NCI-H460 (cell line): ENCODE measurements around the gene ERICH3. TPM values are rescaled to one million over a fixed set of nuclear protein-coding genes. Genes with fewer than 3 reads are reported as not detected.
"Not testable (repeated sequence)": the region's sequence is repeated elsewhere in the genome, so short reads cannot be mapped to it uniquely, and the experiment has no call there.

Experiments
- DNase-seq: peaks from one replicate; pipeline ENCODE4 v3.0.0-alpha.2; 2016; ENCODE audit warnings: low read depth; ENCODE audit errors: extremely low read depth
- total RNA-seq: library from RNA; depleted of rRNA; stranded (reverse); fragments of >200 nt; shearing (Covaris generic); gene quantifications from 2 replicates; pipeline ENCODE4 v1.2.3, GENCODE V29; 2014

The ERICH3 gene
- total RNA-seq, 1 experiment from 2014 or later = not detected

- no peak for DNase-seq
Observed at GRCh38 chr1:74681851-74682250, 8.3 kb upstream of the ERICH3 start.

- no peak for DNase-seq
Observed at GRCh38 chr1:74681449-74681848, 7.9 kb upstream of the ERICH3 start.

- DNase-seq = no peak
Observed at GRCh38 chr1:74681001-74681400, 7.4 kb upstream of the ERICH3 start.

GRCh38 chr1:74679811-74680210 is 6.2 kb upstream of the ERICH3 start:
- DNase-seq = no peak

- DNase-seq = no peak
Observed at GRCh38 chr1:74677926-74678325, 4.3 kb upstream of the ERICH3 start.

- DNase-seq = no peak
Observed at GRCh38 chr1:74674278-74675048, 871 bp upstream of the ERICH3 start.

- not testable (repeated sequence) for DNase-seq
Observed at GRCh38 chr1:74670866-74671265, 2.7 kb downstream of the ERICH3 start.

- no peak for DNase-seq
Observed at GRCh38 chr1:74654708-74655107, 18.9 kb downstream of the ERICH3 start.

- DNase-seq = no peak
Observed at GRCh38 chr1:74652711-74653139, 20.9 kb downstream of the ERICH3 start.

GRCh38 chr1:74650561-74650960 is 23.0 kb downstream of the ERICH3 start:
- no peak for DNase-seq

GRCh38 chr1:74641876-74642275 is 31.7 kb downstream of the ERICH3 start:
- DNase-seq = no peak

- no peak for DNase-seq
Observed at GRCh38 chr1:74641161-74641560, 32.4 kb downstream of the ERICH3 start.

- no peak for DNase-seq
Observed at GRCh38 chr1:74637296-74637695, 36.3 kb downstream of the ERICH3 start.

- DNase-seq = no peak
Observed at GRCh38 chr1:74629283-74629682, 44.3 kb downstream of the ERICH3 start.

- no peak for DNase-seq
Observed at GRCh38 chr1:74623716-74624115, 49.9 kb downstream of the ERICH3 start.

- DNase-seq = no peak
Observed at GRCh38 chr1:74620242-74620641, 53.4 kb downstream of the ERICH3 start.

- DNase-seq = no peak
Observed at GRCh38 chr1:74618974-74619373, 54.6 kb downstream of the ERICH3 start.

GRCh38 chr1:74613894-74614293 is 59.7 kb downstream of the ERICH3 start:
- no peak for DNase-seq

- no peak for DNase-seq
Observed at GRCh38 chr1:74611887-74612286, 61.7 kb downstream of the ERICH3 start.

- no peak for DNase-seq
Observed at GRCh38 chr1:74610961-74611360, 62.6 kb downstream of the ERICH3 start.

- no peak for DNase-seq
Observed at GRCh38 chr1:74609810-74610371, 63.7 kb downstream of the ERICH3 start.

- DNase-seq = no peak
Observed at GRCh38 chr1:74596717-74597116, 76.9 kb downstream of the ERICH3 start.
